GM21360 (cell line): ENCODE results near the gene RHOBTB1.

ENCODE experiments used
- ATAC-seq: cut with Tn5 transposase; IDR thresholded peaks from one replicate; pipeline ENCODE4 v1.9.1; 2021; ENCODE audit warnings: mild to moderate bottlenecking, moderate library complexity; ENCODE audit not compliant: unreplicated experiment

RHOBTB1 gene

GRCh38 chr10:60967260-60967659, 23.3 kb upstream of the RHOBTB1 start:
- ATAC-seq, result no peak

- ATAC-seq, result no peak
Observed at GRCh38 chr10:60965696-60966095, 21.7 kb upstream of the RHOBTB1 start.

GRCh38 chr10:60964257-60965235, 20.6 kb upstream of the RHOBTB1 start:
- ATAC-seq, result peak; percentile 73

- ATAC-seq, result no peak
Observed at GRCh38 chr10:60963441-60964256, 19.7 kb upstream of the RHOBTB1 start.

GRCh38 chr10:60962946-60963345, 19.0 kb upstream of the RHOBTB1 start:
- ATAC-seq, result no peak

- no peak for ATAC-seq
Observed at GRCh38 chr10:60960913-60961312, 16.9 kb upstream of the RHOBTB1 start.

- ATAC-seq, result no peak
Observed at GRCh38 chr10:60960031-60960430, 16.0 kb upstream of the RHOBTB1 start.

GRCh38 chr10:60958892-60959601, 15.1 kb upstream of the RHOBTB1 start:
- ATAC-seq, result no peak

- ATAC-seq, result no peak
Observed at GRCh38 chr10:60957667-60958221, 13.8 kb upstream of the RHOBTB1 start.

- ATAC-seq, result no peak
Observed at GRCh38 chr10:60955957-60956425, 12.0 kb upstream of the RHOBTB1 start.

- no peak for ATAC-seq
Observed at GRCh38 chr10:60955316-60955715, 11.3 kb upstream of the RHOBTB1 start.

GRCh38 chr10:60954035-60954434, 10.1 kb upstream of the RHOBTB1 start:
- ATAC-seq, result no peak

GRCh38 chr10:60953420-60953819, 9.4 kb upstream of the RHOBTB1 start:
- ATAC-seq, result no peak

- ATAC-seq, result no peak
Observed at GRCh38 chr10:60952846-60953220, 8.8 kb upstream of the RHOBTB1 start.

GRCh38 chr10:60952067-60952845, 8.3 kb upstream of the RHOBTB1 start:
- no peak for ATAC-seq

GRCh38 chr10:60951272-60951724, 7.3 kb upstream of the RHOBTB1 start:
- no peak for ATAC-seq

GRCh38 chr10:60950300-60950699, 6.3 kb upstream of the RHOBTB1 start:
- peak; percentile 82 for ATAC-seq

GRCh38 chr10:60948851-60949250, 4.9 kb upstream of the RHOBTB1 start:
- no peak for ATAC-seq

GRCh38 chr10:60944910-60945297, 919 bp upstream of the RHOBTB1 start:
- no peak for ATAC-seq
